CD4-positive, alpha-beta T cell treated with Interleukin-12 subunit alpha and Interleukin-12 subunit beta, for 1 hour (primary cell): ENCODE results near the gene GLB1L2.

Experiments
- DNase-seq: peaks from one replicate; pipeline ENCODE4 v3.0.0-alpha.2; 2020

Gene GLB1L2

DNA sequence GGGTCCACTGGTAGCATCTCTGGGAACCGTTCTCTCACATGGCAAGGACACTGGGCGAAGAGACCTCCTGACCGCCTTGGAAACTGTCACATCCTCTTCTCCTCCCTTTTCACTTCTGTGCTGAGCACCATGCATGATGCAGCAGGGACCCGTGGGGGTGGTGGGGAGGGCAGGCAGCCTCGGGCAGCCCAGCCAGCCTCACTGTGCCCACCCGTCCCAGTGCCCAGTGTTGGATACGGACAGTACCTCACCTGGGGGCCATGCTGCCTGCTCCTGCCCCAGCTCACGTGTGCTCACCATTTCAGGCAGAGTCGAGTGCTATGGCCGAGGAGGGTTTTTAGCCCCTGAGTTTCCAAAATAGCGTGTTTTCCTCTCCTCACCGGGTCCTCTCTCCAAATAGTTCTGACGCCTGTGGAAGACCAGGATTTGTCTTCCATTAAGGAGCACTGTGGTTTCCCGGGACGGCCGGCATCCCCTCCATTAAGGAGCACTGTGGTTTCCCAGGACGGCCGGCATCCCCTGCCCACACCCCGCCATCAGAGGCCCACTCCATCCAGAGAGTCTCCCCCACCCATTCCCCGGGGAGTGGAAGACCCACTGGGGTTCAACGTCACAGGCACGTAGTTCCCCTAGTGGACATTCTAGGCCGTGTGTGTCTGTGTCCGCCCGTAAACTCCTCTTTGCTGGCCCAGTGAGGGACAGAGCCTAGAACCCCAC is 57.8 kb downstream of the GLB1L2 start:
- no peak for DNase-seq

GRCh38 chr11:134390706-134391569 is 59.1 kb downstream of the GLB1L2 start:
- no peak for DNase-seq

GRCh38 chr11:134391656-134392055 is 59.9 kb downstream of the GLB1L2 start:
- DNase-seq = no peak

DNA sequence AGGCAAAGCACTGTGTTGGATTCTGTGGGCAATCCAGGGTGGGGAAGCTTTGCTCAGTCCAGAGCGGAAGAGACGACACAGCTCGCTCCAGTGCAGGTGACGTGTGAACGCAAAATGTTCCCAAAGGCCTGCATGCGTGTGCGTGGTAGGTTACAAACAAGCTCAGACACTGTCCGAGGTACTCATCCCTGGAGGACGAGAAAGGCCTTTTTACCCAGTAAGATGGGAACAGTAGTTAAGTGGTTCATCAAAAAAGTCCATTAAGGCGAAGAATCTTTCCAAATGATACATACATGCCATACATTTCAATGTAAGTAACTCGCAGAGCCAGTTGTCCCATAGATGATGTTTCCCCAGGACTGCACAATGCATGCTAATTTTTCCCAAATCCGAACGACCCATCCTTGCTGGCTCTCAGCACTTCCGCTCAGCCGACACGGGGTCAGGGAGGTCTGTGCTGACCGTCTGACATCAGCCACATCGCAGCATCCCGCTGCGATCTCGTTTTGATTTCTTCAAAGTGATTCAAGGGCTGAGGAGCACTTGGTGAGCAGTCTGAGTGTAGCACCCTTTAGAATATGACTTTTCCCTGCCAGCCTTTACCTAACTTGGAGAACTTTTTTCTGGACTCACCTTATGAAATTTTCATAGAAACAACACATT is 61.3 kb downstream of the GLB1L2 start:
- no peak for DNase-seq

GRCh38 chr11:134393638-134394037 is 61.9 kb downstream of the GLB1L2 start:
- no peak for DNase-seq

GRCh38 chr11:134394311-134394710 is 62.5 kb downstream of the GLB1L2 start:
- no peak for DNase-seq

- no peak for DNase-seq
Measured at GRCh38 chr11:134395002-134395401, 63.2 kb downstream of the GLB1L2 start.

DNA sequence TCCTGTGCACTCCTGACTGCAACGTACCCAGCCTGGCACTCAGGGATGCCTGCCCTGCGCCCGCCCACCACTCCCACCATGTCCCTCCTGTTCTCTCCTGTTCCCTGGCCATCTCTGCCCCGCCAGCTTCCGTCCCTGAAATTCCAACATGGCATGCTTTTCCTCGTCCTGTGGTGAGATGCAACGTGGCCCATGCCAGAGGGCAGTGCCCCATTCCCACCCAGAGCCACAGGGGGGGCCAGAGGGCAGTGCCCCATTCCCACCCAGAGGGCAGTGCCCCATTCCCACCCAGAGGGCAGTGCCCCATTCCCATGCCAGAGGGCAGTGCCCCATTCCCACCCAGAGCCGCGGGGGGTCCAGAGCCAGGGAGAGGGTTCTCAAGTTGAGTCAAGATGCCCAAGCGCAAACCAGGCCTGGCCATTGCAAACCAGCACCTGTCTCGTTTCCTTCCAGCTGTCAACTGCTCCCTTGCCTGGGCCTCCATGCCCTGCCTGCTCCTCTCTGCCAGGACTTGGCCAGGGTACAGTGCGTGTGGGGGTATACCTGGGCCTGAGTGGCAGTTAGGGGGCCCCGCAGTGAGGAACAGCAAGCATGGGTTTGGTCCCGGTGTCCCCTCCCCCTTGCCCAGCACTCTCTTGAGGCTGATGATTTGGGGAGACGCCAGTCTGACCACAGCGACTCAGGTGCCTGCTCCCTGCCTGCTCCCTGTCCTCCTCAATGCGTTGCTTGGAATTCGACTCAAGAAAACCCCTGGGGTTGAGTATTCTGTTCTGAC is 65.7 kb downstream of the GLB1L2 start:
- no peak for DNase-seq

DNA sequence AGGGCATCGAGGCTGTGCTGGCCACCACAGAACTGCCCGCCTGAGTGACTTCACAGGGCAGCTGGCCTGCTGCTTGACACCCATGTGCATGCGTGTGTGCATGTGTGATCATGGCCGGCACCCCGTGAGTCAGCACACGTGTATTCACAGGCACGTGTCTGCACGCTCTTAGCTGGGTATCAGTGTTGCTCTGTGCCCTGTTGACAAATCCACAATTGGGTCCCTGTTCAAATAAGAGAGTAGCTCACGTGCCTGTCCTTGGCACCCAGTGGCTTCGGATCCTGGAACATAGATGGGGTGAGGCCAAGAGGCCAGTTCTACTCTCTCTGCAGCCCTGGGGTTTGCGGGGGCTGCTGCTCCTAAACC is 66.3 kb downstream of the GLB1L2 start:
- DNase-seq = no peak

DNA sequence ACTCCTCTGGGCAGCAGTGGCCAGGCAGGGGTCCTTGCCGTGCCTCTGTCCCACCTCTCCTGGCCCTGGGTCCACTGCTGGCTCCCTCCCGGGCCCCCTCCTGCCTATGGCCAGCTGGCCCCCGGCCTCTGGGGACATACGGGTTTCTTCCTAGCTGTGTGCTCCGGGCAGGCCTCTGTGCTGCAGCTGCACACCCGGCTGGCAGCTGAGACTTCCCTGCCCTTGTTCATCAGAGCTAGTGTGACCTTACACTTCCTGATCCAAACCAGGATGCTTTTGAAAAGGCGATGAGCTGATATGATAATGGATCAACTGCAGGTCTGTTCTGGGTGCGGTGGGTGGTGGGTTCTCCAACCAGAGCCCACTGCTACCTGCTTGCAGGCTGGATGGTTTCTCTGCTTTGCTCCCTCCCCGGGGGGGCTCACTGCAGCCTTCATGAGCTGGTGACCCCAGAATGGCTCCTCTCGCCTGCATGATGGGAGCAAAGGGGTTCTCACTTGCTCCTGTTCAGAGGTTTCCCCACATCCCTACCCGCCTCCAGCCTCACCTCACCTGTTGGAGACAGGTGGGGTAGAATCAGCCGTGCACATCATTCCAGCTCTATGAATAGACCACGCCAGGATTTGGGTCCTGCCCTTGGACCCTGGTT is 67.0 kb downstream of the GLB1L2 start:
- no peak for DNase-seq

- no peak for DNase-seq
Measured at GRCh38 chr11:134399293-134399654, 67.5 kb downstream of the GLB1L2 start.

- no peak for DNase-seq
Measured at GRCh38 chr11:134399996-134400395, 68.2 kb downstream of the GLB1L2 start.

DNA sequence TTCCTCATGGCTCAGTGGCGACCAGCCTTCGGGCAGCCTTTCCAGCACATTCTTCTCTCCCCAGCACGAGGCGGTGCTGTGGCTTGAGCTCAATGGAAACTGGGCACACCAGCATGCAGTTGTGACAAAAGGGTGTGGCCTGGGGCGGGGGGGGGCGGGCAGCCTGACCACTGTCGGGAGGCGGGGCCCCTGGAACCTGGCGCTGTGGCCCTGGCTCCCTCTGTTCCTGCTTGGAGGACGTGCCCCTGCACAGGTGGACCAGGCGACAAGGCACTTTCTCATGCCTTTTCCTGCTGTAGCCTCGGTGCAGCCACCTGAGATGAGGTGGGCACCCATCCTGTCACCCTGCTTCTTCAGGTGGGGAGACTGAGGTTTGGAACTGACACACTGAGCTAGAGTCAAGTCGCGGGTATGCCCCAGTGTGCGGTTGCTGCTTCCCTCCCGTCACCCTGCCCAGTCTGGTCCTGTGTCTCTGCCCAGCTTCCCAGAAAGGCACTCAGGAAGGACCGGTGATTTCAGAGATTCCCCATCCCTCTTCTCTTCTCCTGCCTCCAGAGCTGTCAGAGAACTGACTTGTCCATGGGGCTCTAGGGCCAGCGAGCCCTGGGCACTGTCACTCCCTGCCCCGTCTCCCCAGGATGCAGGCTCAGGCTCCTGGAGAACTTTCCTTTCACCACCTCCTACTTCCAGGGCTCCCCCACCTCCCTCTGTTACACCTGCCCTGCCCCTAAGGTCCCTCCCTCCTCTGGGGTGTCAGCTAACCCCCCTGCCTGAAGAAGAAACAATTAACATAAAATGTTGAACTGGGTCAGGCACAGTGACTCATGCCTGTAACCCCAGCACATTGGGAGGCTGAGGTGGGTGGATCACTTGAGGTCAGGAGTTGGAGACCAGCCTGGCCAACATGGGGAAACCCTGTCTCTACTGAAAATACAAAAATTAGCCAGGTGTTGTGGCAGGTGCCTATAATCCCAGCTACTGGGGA is 70.3 kb downstream of the GLB1L2 start:
- no peak for DNase-seq

DNA sequence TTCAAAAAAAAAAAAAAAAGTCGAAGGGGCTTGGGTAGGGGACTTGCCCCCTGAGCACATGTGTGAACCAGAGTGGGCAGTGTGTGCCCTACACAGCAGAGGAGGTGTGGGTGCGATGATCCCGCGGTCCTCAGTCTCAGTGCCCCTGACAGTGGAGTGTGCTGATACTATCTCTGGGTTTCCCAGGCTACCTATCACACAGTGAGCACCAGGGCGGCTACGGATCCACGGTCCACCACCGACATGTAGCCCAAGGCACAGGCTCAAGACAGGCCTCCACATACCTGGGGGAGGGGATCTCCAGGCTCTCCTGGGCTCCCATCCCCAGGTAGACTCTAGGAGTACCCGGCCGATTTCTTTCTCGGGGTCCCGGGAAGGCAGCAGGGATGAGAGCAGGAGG is 71.1 kb downstream of the GLB1L2 start:
- no peak for DNase-seq

DNA sequence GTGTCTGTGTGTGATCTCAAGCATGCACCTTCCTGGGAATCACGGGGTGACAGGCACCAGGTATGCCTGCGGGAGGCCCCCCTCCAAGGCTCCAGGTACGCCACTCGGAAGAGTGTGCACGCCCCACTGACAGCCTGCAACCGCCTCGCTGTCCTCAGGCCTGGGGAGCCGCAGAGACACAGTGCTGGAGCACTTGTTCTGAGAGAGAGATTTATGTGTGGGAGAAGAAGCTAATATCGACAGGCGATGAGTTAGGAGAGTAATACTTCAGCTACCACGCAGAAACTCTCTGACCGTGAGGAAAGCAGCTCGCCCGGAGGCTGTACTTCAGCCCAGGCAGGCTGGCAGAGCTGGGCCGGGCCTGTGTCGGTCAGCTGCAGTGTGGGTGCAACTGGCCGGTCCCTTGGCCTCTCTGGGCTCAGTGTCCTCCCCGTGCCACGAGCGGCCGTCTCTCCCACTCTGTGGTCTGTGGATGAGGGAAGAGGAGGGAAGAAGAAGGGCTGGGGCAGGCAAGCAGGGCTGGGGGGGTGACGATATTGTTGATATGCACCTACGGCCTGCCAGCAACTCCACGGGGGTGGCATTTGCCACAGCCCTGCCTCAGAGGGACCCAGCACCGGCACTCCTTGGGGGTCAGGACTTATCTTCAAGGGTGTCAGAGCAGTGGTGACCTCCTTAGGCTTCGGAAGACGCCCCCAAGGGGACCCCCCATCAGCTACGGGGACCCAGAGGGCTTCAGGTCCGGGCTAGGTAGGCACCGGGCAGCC is 73.0 kb downstream of the GLB1L2 start:
- no peak for DNase-seq

DNA sequence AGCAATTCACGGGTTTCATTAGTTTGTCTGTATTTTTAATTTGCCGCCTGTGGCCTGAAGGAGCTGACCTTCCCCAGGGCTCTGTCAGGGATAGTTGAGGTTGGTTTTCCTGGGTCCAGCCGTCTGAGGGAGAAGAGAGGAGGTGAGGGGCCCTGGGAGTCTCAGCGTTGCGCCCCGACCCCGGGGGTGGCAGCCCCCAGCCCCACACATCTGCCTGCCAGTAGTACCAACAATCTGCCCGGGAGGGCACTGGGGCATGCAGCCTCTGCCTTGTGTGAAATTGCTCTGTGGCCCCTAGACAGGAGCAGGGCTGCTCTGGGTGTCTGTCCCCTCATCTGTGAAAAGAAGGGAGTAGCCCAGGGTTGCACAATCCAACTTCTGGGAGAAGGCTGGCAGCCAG is 73.6 kb downstream of the GLB1L2 start:
- no peak for DNase-seq

DNA sequence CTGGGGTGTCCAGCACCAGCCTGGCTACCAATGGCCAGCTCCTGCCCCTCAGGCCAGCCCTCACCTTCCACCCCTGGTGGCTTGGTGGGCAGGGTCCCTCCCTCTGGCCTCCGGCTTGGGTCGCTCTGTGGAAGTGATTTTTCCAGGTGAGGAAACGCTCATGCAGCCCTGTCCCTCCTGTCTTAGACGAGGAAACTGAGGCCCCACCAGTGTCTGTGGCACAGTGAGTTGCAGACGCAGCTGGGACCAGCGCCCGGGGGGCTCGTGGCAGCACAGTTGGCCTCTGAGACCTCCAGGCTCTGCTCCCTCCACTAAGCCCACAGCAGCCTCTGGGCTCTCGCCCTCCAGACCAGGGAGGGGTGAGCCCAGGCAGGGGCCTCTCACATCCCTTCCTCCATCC is 74.1 kb downstream of the GLB1L2 start:
- no peak for DNase-seq

DNA sequence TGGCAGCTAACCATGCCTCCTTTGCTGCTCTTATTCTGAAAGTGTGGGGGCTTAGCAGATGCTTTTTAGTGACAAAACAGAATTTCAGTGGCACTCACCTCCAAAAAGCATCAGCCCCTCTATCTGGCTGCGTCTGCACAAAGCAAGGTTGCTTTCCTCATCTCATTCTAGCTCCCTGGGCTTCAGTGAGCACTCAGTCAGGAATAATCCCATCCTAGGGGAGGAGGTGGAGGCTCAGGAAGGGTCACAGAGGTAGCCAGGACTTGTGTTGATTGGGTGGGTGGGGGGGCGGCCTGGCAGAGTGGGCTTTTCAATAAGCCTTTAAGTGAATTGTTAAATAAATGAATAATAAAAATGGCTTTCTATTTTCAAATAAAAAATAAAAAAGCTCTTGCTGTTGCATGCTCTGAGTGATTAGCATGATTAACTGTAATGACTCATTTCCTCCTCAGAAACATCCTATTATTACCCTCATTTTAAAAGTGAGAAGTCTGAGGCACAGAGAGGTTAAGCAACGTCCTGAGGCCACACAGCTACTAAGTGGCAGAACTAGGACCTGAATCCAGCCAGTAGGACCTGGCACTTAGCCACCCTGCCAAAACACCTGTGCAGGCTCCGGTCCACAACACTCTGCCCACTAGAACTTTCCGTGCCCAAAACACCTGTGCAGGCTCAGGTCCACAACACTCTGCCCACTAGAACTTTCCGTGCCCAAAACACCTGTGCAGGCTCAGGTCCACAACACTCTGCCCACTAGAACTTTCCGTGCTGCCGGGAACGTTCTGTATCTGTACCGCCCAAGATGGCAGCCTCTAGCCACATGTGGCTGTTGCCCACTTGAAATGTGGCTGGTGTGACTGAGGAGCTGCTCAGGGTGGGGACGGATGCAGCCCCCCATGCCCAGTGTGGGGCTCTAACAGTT is 74.7 kb downstream of the GLB1L2 start:
- no peak for DNase-seq

- DNase-seq = no peak
Measured at GRCh38 chr11:134407321-134407828, 75.6 kb downstream of the GLB1L2 start.
